Measurements from ENCODE around the gene FEN1.

FEN1 gene

GRCh38 chr11:61844909-61845565 lies 52.3 kb downstream of the FEN1 start:
- no peaks in the 10 kb centered on the region for H3K27me3 ChIP-seq (ENCODE audit: low read depth, low read length)
- peaks cover 13 to 27% of the 10 kb centered on the region in 2 donors for H3K36me3 ChIP-seq (ENCODE audit: control insufficient read depth in 1 of 2, insufficient read depth in 2 of 2, low read length in 2 of 2)
- no peaks in the 10 kb centered on the region for H3K4me1 ChIP-seq (ENCODE audit: control insufficient read depth in 1 of 2, insufficient read depth in 2 of 2, low read length in 2 of 2)
- H3K4me3 ChIP-seq (ENCODE audit: low read depth in 1 of 2, low read length in 2 of 2): no peak overlapping the region
- H3K27ac ChIP-seq (ENCODE audit: low read length): no peak overlapping the region
- no peaks in the 10 kb centered on the region for H3K9me3 ChIP-seq (ENCODE audit: control insufficient read depth in 1 of 2, low read length in 2 of 2)

GRCh38 chr11:61846362-61847020 lies 53.8 kb downstream of the FEN1 start:
- Histone ChIP-seq H3K27me3 (ENCODE audit: low read depth, low read length) (no peaks in the 10 kb centered on the region), H3K4me1 (ENCODE audit: control insufficient read depth in 1 of 2, insufficient read depth in 2 of 2, low read length in 2 of 2) (no peaks in the 10 kb centered on the region), H3K27ac (ENCODE audit: low read length) (no peak overlapping the region), H3K36me3 (ENCODE audit: control insufficient read depth in 1 of 2, insufficient read depth in 2 of 2, low read length in 2 of 2) (peaks cover 13 to 20% of the 10 kb centered on the region in 2 donors), H3K9me3 (ENCODE audit: control insufficient read depth in 1 of 2, low read length in 2 of 2) (no peaks in the 10 kb centered on the region), H3K4me3 (ENCODE audit: low read depth in 1 of 2, low read length in 2 of 2) (no peak overlapping the region)
